Heart right ventricle (tissue), 16 donors: ENCODE results near the gene CEP120. TPM values are rescaled to one million over a fixed set of nuclear protein-coding genes. Genes with fewer than 3 reads are reported as not detected.

Experiments
- ATAC-seq, 8 donors: fragments of 200-7000 bp; cut with Tn5 transposase; one replicate each; pipeline ENCODE4 v1.9.1; 2020; ENCODE audit warnings: mild to moderate bottlenecking in 8 of 8, moderate library complexity in 8 of 8, moderate number of reproducible peaks in 1 of 8
- DNase-seq, 2 donors: peaks; one replicate each; pipeline ENCODE4 v3.0.0-alpha.2; 2020
- H3K27ac ChIP-seq, 10 donors: fragments of 200-600 bp; sonication (generic) in 2 of 10; one replicate each; pipeline versions ENCODE4 v1.5.0 to v1.8.0; 2020 to 2022; ENCODE audit warnings: mild to moderate bottlenecking in 3 of 10
- H3K27me3 ChIP-seq, 7 donors: fragments of 200-600 bp; one replicate each; pipeline ENCODE4 v1.8.0; 2021 to 2022; ENCODE audit warnings: mild to moderate bottlenecking in 2 of 7
- H3K36me3 ChIP-seq, 9 donors: fragments of 200-600 bp; sonication (generic) in 1 of 9; one replicate each; pipeline versions ENCODE4 v1.5.0 to v1.8.0; 2020 to 2022; ENCODE audit warnings: mild to moderate bottlenecking in 2 of 9
- H3K4me1 ChIP-seq, 9 donors: fragments of 200-600 bp; sonication (generic) in 1 of 9; one replicate each; pipeline versions ENCODE4 v1.5.0 to v1.8.0; 2020 to 2022; ENCODE audit warnings: mild to moderate bottlenecking in 4 of 9
- H3K4me3 ChIP-seq, 10 donors: fragments of 200-600 bp; sonication (generic) in 2 of 10; one replicate each; pipeline versions ENCODE4 v1.5.0 to v1.8.0; 2020 to 2022; ENCODE audit warnings: mild to moderate bottlenecking in 7 of 10, moderate library complexity in 2 of 10
- H3K9me3 ChIP-seq, 11 donors: fragments of 200-600 bp in 10 of 11; sonication (generic) in 2 of 11; one replicate each; pipeline versions ENCODE4 v1.5.0 to v1.8.0; 2013 to 2022; ENCODE audit warnings: mild to moderate bottlenecking in 2 of 11, control low read depth in 1 of 11, moderate library complexity in 1 of 11
- WGBS, 2 donors: extraction: QIAGEN DNeasy Blood & Tissue Kit; methylation state at CpG; one replicate each; pipeline ENCODE4 v1.1.7; 2013; ENCODE audit warnings: inconsistent platforms in 1 of 2; 5-methylcytosine and 5-hydroxymethylcytosine counted together
- intact Hi-C, 10 donors: fragments of 100-400 bp; cut with DNase I; formaldehyde crosslinking; loops; one replicate each; pipeline versions ENCODE4 v1.11.1 to v1.14.2; 2022
- polyA plus RNA-seq, 2 donors: library from polyadenylated mRNA; stranded (reverse); fragments of 200-250 nt; gene quantifications; one replicate each; pipeline ENCODE4 v1.2.3, GENCODE V29; 2013
- total RNA-seq, 10 donors: library from RNA; stranded (reverse); fragmentation: NEBNext Ultra II Directional in 3 of 10; extraction: Animal tissue kit (Norgen Biotek cat#: 25700) in 3 of 10; gene quantifications; one replicate each; pipeline versions ENCODE4 v1.2.1 to v1.2.4, GENCODE V29; 2021 to 2023
- TF ChIP-seq, protein P1 (sequence below), 9 donors: fragments of 200-600 bp; sonication (generic) in 2 of 9; IDR thresholded peaks; one replicate each; pipeline versions ENCODE4 v1.5.0 to v1.8.0; 2021 to 2022; ENCODE audit warnings: antibody characterized with exemption in 9 of 9, mild to moderate bottlenecking in 5 of 9, moderate library complexity in 1 of 9
- donor health status: Arrhythmogenic right ventricular cardiomyopathy.
- donor health status: ischemic (EF 13 %, LVEDD 7.1; RV severe dilation, severe dysfunction).
- donor health status: healthy with polysubstance abuse.
- donor health status: DM: no; HTN: yes; CAD: no.
- donor health status: DM: no; HTN: no; CAD: no.
- donor health status: ischemic (EF 25% LVEDD 6.9; RV normal size, moderate dysfunction).
- donor health status: ischemic (EF 25% LVEDD 5.7; RV mildly dilated, moderate dysfunction).
- donor health status: healthy.
- donor health status: DM: yes; HTN: yes; CAD: no.
- donor health status: Ischemic cardiomyopathy.
- donor health status: ischemic (EF 35%, LVEDD 5.7; RV mildly dilated, moderate dysfunction).
- donor health status: nonischemic (EF 11% LVEDD 7.7; RV severe dilation, severe dysfunction).
- donor health status: DM: yes; HTN: yes; CAD: no.
- donor health status: PGD.
- donor health status: ischemic (EF 29% LVEDD 5.4; RV normal size, mild dysfunction).
- donor health status: nonischemic (EF 23%, LVEDD 6.1; RV moderate dilation, normal function).

The CEP120 gene
- total and polyA plus RNA-seq, 12 donors: 3.4 to 14.9 (median 10.8) TPM

DNA sequence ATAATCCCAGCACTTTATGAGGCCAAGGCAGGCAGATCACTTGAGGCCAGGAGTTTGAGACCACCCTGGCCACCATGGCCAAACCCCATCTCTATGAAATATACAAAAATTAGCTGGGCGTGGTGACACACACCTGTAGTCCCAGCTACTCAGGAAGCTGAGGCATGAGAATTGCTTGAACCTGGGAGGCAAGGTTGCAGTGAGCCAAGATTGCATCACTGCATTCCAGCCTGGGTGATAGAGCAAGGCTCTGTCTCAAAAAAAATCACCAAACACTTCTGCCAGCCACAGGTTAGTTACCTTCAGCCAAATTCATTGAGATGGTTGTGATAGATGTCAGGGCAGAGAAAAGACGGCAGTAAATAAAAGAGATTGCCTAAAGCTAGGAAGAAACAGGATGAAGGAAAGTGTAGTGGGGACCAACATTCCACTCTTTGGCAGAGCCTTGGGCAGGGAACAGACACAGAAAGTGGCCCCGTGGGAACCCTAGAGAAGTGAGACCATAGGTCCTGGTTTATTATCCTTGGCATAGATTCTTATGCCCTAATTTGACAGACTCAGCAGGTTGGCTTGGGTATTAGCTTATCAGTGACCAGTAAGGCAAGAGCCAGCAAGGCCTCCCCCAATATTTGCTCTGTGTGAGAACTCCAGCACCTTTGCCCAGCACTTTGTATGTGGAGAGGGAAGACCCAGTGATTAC is 5.5 kb upstream of the CEP120 start:
- no peak for DNase-seq
- Histone ChIP-seq H3K36me3 (no peaks in the 10 kb centered on the region), H3K4me1 (peaks cover 0 to 20% (median 0%) of the 10 kb centered on the region in 9 donors), H3K27me3 (peaks cover 0 to 5% (median 0%) of the 10 kb centered on the region in 7 donors), H3K27ac (peak overlapping the region in 1 of 10 donors; percentile 80), H3K4me3 (no peak overlapping the region), H3K9me3 (no peaks in the 10 kb centered on the region)
- intact Hi-C loops: loop anchor here in 3 of 10 donors (5.0 to 10.0 kb wide), 3 partner anchors 76 to 176 kb away; no protein-coding TSS in a partner anchor
- peak in 1 of 8 donors; percentile 25 for ATAC-seq
- WGBS, 2 donors: 89 to 90% methylated on average over 3 of the region's 3 CpGs
- TF ChIP-seq, protein P1, sequence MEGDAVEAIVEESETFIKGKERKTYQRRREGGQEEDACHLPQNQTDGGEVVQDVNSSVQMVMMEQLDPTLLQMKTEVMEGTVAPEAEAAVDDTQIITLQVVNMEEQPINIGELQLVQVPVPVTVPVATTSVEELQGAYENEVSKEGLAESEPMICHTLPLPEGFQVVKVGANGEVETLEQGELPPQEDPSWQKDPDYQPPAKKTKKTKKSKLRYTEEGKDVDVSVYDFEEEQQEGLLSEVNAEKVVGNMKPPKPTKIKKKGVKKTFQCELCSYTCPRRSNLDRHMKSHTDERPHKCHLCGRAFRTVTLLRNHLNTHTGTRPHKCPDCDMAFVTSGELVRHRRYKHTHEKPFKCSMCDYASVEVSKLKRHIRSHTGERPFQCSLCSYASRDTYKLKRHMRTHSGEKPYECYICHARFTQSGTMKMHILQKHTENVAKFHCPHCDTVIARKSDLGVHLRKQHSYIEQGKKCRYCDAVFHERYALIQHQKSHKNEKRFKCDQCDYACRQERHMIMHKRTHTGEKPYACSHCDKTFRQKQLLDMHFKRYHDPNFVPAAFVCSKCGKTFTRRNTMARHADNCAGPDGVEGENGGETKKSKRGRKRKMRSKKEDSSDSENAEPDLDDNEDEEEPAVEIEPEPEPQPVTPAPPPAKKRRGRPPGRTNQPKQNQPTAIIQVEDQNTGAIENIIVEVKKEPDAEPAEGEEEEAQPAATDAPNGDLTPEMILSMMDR (IDR thresholded peaks at IDR 0.05): no peak

DNA sequence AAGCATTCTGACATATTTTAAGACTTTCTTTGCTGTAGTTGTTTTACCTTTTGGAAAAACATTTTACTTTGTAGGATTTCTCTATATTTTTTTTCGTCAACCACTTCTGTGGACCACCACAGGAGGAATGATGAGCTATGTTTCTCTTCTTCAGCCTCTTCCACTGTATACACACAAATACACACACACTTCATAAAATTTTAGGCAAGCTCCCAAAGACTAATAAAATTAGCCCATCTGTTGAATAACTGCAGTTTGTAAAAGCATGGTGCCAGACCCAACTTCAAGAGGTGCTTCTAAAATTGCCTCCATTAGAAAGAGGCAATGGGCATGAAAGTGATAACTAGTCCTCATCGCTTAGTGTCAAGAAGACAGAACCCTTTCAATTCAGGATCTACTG is 4.1 kb upstream of the CEP120 start:
- WGBS, 2 donors: 89 to 96% methylated on average over 2 of the region's 2 CpGs

DNA sequence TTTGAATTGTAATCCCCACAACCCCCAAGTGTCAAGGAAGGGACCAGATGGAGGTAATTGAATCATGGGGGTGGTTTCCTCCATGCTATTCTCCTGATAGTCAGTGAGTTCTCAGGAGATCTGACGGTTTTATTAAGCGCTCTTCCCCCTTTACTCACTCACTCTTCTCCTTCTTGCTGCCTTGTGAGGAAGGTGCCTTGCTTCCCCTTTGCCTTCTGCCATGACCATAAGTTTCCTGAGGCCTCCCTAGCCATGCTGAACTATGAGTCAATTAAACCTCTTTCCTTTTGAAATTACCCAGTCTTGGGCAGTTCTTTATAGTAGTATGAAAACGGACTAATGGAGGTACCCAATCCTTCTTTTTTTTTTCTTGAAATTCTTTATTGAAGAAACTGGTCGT is 2.2 kb upstream of the CEP120 start:
- no peaks in the 10 kb centered on the region for H3K9me3 ChIP-seq
- H3K4me3 ChIP-seq: no peak overlapping the region
- intact Hi-C loops: loop anchor here in 3 of 10 donors (5.0 to 10.0 kb wide), 3 partner anchors 79 to 179 kb away; no protein-coding TSS in a partner anchor
- H3K27me3 ChIP-seq: no peaks in the 10 kb centered on the region
- WGBS, 2 donors: 88 to 90% methylated on average over 4 of the region's 4 CpGs
- no peaks in the 10 kb centered on the region for H3K36me3 ChIP-seq
- TF ChIP-seq, protein P1 (IDR thresholded peaks at IDR 0.05): no peak
- DNase-seq: no peak
- H3K27ac ChIP-seq: no peak overlapping the region
- H3K4me1 ChIP-seq: peaks cover 0 to 42% (median 18%) of the 10 kb centered on the region in 9 donors
- ATAC-seq: no peak

More for the DNA sequence above, 4.1 kb upstream of the CEP120 start:
- intact Hi-C loops: loop anchor here in 3 of 10 donors (5.0 to 10.0 kb wide), 3 partner anchors 78 to 178 kb away; no protein-coding TSS in a partner anchor
- H3K9me3 ChIP-seq: no peaks in the 10 kb centered on the region
- no peak overlapping the region for H3K27ac ChIP-seq
- DNase-seq: no peak
- TF ChIP-seq, protein P1 (IDR thresholded peaks at IDR 0.05): no peak
- H3K4me1 ChIP-seq: peaks cover 0 to 24% (median 2%) of the 10 kb centered on the region in 9 donors
- no peak overlapping the region for H3K4me3 ChIP-seq
- no peaks in the 10 kb centered on the region for H3K27me3 ChIP-seq
- no peak for ATAC-seq
- no peaks in the 10 kb centered on the region for H3K36me3 ChIP-seq

DNA sequence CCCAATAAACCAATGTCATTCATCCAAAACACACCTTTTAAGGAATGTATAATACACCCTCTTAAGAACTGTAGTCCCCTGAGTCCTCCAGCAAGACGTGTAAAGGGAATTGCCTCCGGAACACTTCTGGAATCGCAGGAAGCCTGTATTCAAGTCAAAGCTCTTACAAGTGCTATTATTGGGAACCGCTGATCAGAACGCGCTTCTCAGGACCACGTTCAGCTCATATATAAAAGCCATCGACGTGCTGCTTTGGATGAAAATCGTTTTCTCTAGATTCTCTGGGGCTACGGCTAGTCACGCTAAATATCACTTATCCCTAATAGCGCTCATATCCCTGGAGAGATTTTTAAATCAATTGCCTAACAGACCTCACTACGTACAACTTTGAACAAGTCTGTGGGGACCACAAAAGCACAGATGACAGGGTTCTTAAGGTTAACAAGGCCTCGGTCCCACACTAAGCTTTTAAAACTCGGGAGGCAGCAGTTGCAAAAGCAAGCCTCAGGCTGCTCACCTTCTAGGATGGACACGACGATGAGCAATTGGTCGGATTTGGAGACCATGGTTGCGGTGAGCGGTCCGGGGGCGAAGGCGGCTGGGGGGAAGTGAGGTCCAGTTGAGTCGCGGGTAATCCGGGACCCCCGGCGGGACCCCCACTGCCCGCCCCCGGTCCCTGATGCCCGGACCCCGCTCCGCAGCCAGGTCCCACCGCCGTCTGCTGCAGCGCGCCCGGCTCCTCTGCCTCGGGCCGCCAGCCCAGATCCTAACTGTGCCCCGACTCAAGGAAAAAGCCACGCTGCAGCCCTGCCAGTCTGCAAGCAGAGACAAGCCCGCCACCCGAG is 548 bp downstream of the CEP120 start:
- DNase-seq: peak in 1 of 2 donors; percentile 13
- Histone ChIP-seq H3K4me1 (peaks cover 0 to 40% (median 18%) of the 10 kb centered on the region in 9 donors), H3K9me3 (no peaks in the 10 kb centered on the region), H3K27ac (peak overlapping the region; percentile 66 to 96 (median 90)), H3K4me3 (peak overlapping the region; percentile 69 to 97 (median 90)), H3K27me3 (no peaks in the 10 kb centered on the region), H3K36me3 (peaks cover 0 to 13% (median 3%) of the 10 kb centered on the region in 9 donors)
- TF ChIP-seq, protein P1 (IDR thresholded peaks at IDR 0.05): no peak
- intact Hi-C loops: loop anchor here in 9 of 10 donors (1.0 to 10.0 kb wide), 10 partner anchors 82 to 190 kb away; partner anchors contain the start of gene CSNK1G3 (in 3 of the 9)
- WGBS, 2 donors: 0% methylated on average over 37 to 45 of the region's 45 CpGs
- peak; percentile 12 to 53 (median 22) for ATAC-seq
